Measurements from ENCODE around the gene CILP2.

DNA sequence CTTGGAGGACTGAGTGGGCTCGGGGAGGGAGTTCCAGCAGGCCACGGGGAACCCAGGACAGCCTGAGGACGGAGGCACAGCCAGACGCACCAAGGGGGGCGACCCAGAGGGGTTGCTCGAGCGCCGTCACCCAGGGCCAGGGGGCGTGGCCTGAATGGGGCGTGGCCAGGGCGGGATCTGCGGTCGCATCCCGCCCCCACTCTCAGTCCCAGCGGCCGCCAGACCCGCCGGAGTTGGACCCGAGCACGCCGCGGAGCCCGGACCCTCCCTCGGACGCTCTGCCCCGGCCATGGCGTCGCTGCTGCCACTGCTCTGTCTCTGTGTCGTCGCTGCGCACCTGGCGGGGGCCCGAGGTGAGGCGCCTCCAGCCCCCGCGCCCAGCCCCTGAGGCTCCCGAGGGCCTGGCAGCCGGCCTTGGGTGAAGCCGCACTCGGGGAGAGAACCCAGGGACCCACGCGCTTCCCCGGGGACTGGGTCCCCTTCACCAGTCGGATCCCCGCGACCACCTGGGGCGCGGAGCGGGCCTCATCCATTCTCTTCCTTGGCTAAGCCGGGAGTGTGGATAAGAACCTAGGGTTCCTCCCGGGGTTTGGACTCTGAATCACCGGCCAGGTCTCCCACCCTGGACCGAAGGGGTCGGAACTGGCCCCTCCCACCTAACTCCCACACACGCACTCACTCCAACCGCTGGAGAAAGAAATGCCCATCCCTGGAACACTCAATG lies at the start of gene CILP2:
- TF ChIP-seq, protein P1, sequence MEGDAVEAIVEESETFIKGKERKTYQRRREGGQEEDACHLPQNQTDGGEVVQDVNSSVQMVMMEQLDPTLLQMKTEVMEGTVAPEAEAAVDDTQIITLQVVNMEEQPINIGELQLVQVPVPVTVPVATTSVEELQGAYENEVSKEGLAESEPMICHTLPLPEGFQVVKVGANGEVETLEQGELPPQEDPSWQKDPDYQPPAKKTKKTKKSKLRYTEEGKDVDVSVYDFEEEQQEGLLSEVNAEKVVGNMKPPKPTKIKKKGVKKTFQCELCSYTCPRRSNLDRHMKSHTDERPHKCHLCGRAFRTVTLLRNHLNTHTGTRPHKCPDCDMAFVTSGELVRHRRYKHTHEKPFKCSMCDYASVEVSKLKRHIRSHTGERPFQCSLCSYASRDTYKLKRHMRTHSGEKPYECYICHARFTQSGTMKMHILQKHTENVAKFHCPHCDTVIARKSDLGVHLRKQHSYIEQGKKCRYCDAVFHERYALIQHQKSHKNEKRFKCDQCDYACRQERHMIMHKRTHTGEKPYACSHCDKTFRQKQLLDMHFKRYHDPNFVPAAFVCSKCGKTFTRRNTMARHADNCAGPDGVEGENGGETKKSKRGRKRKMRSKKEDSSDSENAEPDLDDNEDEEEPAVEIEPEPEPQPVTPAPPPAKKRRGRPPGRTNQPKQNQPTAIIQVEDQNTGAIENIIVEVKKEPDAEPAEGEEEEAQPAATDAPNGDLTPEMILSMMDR (IDR thresholded peaks at IDR 0.05; ENCODE audit: low read depth, low read length, poor library complexity, severe bottlenecking), result no peak
- peak; percentile 21; the same call in 1 of the 2 replicates for TF ChIP-seq EZH2phosphoT487 (IDR thresholded peaks at IDR 0.05; ENCODE audit: borderline replicate concordance, low read length)

All from DOHH2 (cell line).